GM18520 (cell line): ENCODE measurements around the gene C2CD2.
"Not testable (repeated sequence)": the region's sequence is repeated elsewhere in the genome, so short reads cannot be mapped to it uniquely, and the experiment has no call there.

Source experiments
- ATAC-seq: cut with Tn5 transposase; IDR thresholded peaks from one replicate; pipeline ENCODE4 v1.9.1; 2021; ENCODE audit not compliant: unreplicated experiment

The C2CD2 gene

GRCh38 chr21:41975391-41976272, 21.8 kb upstream of the C2CD2 start:
- ATAC-seq = no peak

GRCh38 chr21:41974752-41975053, 20.9 kb upstream of the C2CD2 start:
- ATAC-seq = no peak

- no peak for ATAC-seq
Measured at GRCh38 chr21:41973861-41974751, 20.3 kb upstream of the C2CD2 start.

- ATAC-seq = no peak
Measured at GRCh38 chr21:41973427-41973831, 19.6 kb upstream of the C2CD2 start.

GRCh38 chr21:41972511-41973205, 18.8 kb upstream of the C2CD2 start:
- ATAC-seq = no peak

GRCh38 chr21:41971891-41972290, 18.1 kb upstream of the C2CD2 start:
- ATAC-seq = no peak

- no peak for ATAC-seq
Measured at GRCh38 chr21:41970751-41971653, 17.2 kb upstream of the C2CD2 start.

- ATAC-seq = no peak
Measured at GRCh38 chr21:41970106-41970391, 16.2 kb upstream of the C2CD2 start.

- no peak for ATAC-seq
Measured at GRCh38 chr21:41967708-41968107, 13.9 kb upstream of the C2CD2 start.

GRCh38 chr21:41966872-41967621, 13.2 kb upstream of the C2CD2 start:
- no peak for ATAC-seq

- no peak for ATAC-seq
Measured at GRCh38 chr21:41966041-41966833, 12.4 kb upstream of the C2CD2 start.

GRCh38 chr21:41965461-41966013, 11.7 kb upstream of the C2CD2 start:
- ATAC-seq = no peak

GRCh38 chr21:41965045-41965444, 11.2 kb upstream of the C2CD2 start:
- no peak for ATAC-seq

- no peak for ATAC-seq
Measured at GRCh38 chr21:41964171-41964570, 10.4 kb upstream of the C2CD2 start.

- no peak for ATAC-seq
Measured at GRCh38 chr21:41962425-41962966, 8.7 kb upstream of the C2CD2 start.

- ATAC-seq = no peak
Measured at GRCh38 chr21:41961753-41962152, 7.9 kb upstream of the C2CD2 start.

- no peak for ATAC-seq
Measured at GRCh38 chr21:41961282-41961701, 7.5 kb upstream of the C2CD2 start.

- ATAC-seq = no peak
Measured at GRCh38 chr21:41960386-41960785, 6.6 kb upstream of the C2CD2 start.

- ATAC-seq = not testable (repeated sequence)
Measured at GRCh38 chr21:41959697-41960096, 5.9 kb upstream of the C2CD2 start.
